Activated naive CD8-positive, alpha-beta T cell treated with anti-CD3 and anti-CD28 coated beads for 36 hours (primary cell): Measurements from ENCODE around the gene AREL1. TPM values are rescaled to one million over a fixed set of nuclear protein-coding genes. Genes with fewer than 3 reads are reported as not detected.

ENCODE experiments used
- DNase-seq: peaks from one replicate; pipeline ENCODE4 v3.0.0; 2021
- H3K27ac Mint-ChIP-seq: one replicate; pipeline ENCODE4 v1.8.0; 2022; ENCODE audit warnings: mild to moderate bottlenecking, moderate library complexity, mixed read lengths
- H3K27me3 Mint-ChIP-seq: one replicate; pipeline ENCODE4 v1.8.0; 2022; ENCODE audit warnings: mild to moderate bottlenecking, mixed read lengths
- H3K36me3 Mint-ChIP-seq: one replicate; pipeline ENCODE4 v1.8.0; 2021; ENCODE audit warnings: mild to moderate bottlenecking, mixed read lengths
- H3K4me1 Mint-ChIP-seq: one replicate; pipeline ENCODE4 v1.8.0; 2021; ENCODE audit warnings: mixed read lengths
- H3K4me3 Mint-ChIP-seq: one replicate; pipeline ENCODE4 v1.8.0; 2022; ENCODE audit warnings: mild to moderate bottlenecking, moderate library complexity, mixed read lengths
- H3K9me3 Mint-ChIP-seq: one replicate; pipeline ENCODE4 v1.8.0; 2022; ENCODE audit warnings: mixed read lengths
- total RNA-seq, 2 experiments: library from RNA; stranded (reverse); gene quantifications; one replicate each; pipeline ENCODE4 v1.2.3, GENCODE V29; 2021

Gene AREL1
- total RNA-seq, 2 experiments from 2014 or later = 29.9 to 37.7 TPM

GRCh38 chr14:74683406-74683805 lies 29.5 kb downstream of the AREL1 start:
- peak overlapping the region; percentile 13 for H3K27ac Mint-ChIP-seq
- DNase-seq = no peak
- peaks cover 28% of the 10 kb centered on the region for H3K4me1 Mint-ChIP-seq
- no peaks in the 10 kb centered on the region for H3K9me3 Mint-ChIP-seq
- peaks cover 23% of the 10 kb centered on the region for H3K36me3 Mint-ChIP-seq
- H3K27me3 Mint-ChIP-seq = no peaks in the 10 kb centered on the region
- H3K4me3 Mint-ChIP-seq = no peak overlapping the region

DNA sequence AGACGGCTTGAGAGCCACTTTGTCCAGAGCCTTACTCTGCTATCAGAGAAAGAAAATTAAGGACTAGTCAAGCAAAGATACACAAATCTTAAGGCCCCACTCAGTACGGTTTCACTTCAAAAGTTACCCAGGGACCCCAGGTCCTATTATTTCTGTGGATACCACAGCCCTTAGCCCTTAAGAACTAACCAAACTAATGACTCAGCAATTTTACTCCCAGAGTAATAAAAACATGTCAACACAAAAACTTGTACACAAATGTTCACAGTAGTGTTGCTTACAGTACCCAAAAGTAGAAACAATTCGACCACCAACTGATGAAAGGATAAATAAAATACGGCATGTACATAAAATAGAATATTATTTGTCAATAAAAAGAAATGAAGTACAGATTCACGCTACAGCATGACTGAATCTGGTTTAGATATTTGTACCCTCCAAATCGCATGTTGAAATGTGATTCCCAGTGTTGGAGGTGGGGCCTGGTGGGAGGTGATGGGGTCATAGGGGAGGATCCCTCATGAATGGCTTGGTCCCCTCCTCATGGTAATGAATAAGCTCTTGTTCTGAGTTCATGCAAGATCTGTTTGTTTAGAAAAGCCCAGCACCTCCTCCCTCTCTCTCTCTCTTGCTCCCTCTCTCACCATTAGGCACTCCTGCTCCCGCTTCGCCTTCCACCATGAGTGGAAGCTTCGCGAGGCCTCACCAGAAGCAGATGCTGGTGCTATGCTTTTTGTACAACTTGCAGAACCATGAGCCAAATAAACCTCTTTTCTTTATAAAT lies 30.5 kb downstream of the AREL1 start:
- Mint-ChIP-seq H3K27me3 (no peaks in the 10 kb centered on the region), H3K4me1 (peaks cover 28% of the 10 kb centered on the region), H3K27ac (no peak overlapping the region), H3K9me3 (no peaks in the 10 kb centered on the region), H3K4me3 (no peak overlapping the region), H3K36me3 (peaks cover 23% of the 10 kb centered on the region)
- DNase-seq = no peak

DNA sequence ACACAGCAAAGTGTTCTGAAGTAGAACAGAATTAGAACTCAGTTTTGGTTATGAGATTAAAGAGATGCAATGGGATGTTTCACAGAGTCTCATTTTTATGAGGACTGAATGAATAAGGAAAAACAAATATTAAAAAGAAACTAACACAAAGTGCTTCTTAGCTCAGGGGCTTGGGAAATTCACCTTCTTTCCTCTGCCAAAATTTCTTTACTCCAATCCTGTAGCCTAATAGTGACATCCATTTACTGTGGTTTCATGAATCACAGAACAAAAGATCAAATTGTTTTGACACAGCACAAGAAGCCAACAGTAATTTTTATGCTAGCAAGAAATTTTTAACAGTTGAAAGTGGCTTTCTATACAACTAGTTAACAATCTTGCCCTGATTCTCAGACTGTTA lies 37.7 kb downstream of the AREL1 start:
- peaks cover 2% of the 10 kb centered on the region for H3K4me1 Mint-ChIP-seq
- H3K9me3 Mint-ChIP-seq = no peaks in the 10 kb centered on the region
- no peak for DNase-seq
- no peaks in the 10 kb centered on the region for H3K27me3 Mint-ChIP-seq
- no peak overlapping the region for H3K27ac Mint-ChIP-seq
- peaks cover 4% of the 10 kb centered on the region for H3K36me3 Mint-ChIP-seq
- H3K4me3 Mint-ChIP-seq = no peak overlapping the region

DNA sequence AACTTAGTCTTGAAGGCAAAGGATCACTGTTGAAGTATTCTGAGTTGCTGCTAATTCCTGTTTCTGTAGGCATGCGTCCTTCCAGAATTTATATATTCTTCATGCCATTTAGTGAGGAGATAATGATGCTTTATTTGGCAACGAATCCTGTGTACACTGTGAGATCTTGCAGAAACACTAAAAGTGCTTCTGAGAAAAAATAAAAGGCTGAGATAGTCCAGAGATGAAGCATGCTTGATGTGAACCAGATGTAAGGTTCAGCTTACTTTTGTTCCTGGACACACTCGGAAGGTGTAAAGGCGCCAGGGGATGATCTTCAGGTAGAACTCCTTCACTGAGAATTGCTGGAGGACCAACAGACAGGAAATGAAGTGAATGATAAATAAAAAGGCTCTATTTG lies 39.1 kb downstream of the AREL1 start:
- Mint-ChIP-seq H3K4me1 (peaks cover 2% of the 10 kb centered on the region), H3K27me3 (no peaks in the 10 kb centered on the region), H3K27ac (no peak overlapping the region), H3K36me3 (peaks cover 7% of the 10 kb centered on the region), H3K4me3 (no peak overlapping the region), H3K9me3 (no peaks in the 10 kb centered on the region)
- no peak for DNase-seq

DNA sequence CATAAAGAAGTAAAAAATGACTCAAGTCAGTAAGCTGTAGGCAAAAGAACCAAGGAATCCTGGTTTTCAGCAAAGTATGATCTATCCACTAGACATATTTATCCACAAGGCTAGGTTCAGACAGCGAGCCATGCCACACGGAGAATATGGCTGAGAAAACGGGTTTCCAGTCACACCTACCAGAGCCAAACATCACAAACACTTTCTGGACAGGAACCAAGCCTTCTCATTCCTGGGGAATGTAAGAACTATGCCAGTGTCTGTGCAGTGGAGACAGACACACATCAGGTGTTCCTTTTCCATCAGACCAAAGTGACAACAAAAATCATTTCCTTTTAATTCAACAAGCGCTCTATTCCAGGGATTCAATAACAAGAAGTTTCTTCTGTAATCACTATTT lies 41.1 kb downstream of the AREL1 start:
- no peak for DNase-seq
- Mint-ChIP-seq H3K27me3 (no peaks in the 10 kb centered on the region), H3K4me1 (peaks cover 10% of the 10 kb centered on the region), H3K27ac (no peak overlapping the region), H3K36me3 (peaks cover 16% of the 10 kb centered on the region), H3K9me3 (no peaks in the 10 kb centered on the region), H3K4me3 (no peak overlapping the region)

DNA sequence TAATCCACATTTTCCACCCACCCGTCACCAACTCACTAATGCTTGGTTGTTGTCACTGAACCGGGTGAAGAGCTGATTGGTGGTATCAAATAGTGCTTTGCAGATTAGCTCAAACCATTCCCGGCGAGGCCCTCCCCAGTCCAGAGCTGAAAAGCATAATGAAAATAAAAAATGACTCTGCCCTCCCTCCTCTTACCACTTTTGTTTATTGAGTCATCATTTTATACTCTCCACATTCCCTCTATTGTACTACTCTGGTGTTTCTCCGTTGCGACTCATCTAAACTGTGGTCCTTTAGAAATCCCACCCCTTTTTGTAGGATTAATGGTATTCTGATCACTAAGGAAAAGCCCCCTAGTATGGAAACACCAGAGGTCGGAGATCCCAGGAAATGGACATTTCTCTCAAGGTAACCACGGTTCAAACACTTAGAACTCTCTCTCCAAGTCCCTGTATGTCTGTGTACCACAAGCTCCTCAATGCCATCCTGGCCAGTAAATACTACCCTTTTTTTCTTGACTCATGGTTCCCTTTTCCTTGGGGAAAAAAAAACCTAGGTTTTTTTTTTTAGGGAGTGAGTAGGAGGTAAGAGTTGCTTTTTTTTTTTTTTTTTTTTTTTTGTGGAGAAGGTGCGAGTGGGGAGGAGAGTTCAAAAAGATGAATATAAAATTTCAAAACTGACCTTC lies 42.0 kb downstream of the AREL1 start:
- H3K27ac Mint-ChIP-seq = no peak overlapping the region
- no peak overlapping the region for H3K4me3 Mint-ChIP-seq
- peaks cover 19% of the 10 kb centered on the region for H3K36me3 Mint-ChIP-seq
- no peak for DNase-seq
- H3K9me3 Mint-ChIP-seq = no peaks in the 10 kb centered on the region
- peaks cover 10% of the 10 kb centered on the region for H3K4me1 Mint-ChIP-seq
- no peaks in the 10 kb centered on the region for H3K27me3 Mint-ChIP-seq

DNA sequence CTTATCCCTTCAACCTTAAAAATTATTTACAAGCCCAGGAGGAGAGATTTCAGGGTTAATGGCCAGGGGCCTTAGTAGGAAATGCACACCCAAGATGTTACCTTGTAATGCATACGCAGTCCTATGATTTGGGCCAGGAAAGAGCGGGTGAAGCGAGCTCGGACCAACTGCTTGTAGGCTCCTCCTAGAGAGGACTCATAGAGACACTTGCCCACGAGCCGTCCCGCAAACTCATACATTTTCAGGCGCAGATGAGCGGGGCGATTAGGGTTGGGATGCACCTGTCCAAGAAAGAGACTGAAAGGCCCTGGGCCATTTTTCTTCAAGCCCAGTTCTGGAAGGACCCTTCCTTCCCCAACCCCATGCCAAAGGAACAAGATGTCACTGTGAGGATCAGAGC lies 43.0 kb downstream of the AREL1 start:
- Mint-ChIP-seq H3K9me3 (no peaks in the 10 kb centered on the region), H3K4me1 (peaks cover 8% of the 10 kb centered on the region), H3K27me3 (no peaks in the 10 kb centered on the region), H3K36me3 (peaks cover 15% of the 10 kb centered on the region), H3K27ac (no peak overlapping the region), H3K4me3 (no peak overlapping the region)
- DNase-seq = no peak

DNA sequence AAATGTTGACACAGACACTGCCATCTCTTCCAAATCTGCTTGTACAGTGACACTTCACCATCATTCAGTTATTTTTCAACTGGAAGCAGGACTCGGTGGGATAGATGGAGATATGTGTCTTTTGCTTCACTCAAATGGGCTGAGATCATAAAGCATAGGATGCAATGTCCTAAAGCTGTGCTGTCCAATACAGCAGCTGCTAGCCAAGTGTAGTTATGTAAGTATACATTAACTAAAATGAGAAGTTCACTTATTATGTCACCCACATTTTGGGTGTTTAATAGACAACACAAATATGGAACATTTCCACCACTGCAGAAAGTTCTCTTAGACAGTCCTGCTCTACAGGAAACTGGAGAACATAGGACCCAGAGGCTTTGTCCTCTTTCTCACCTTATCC lies 43.6 kb downstream of the AREL1 start:
- peaks cover 17% of the 10 kb centered on the region for H3K36me3 Mint-ChIP-seq
- no peak overlapping the region for H3K4me3 Mint-ChIP-seq
- DNase-seq = no peak
- H3K9me3 Mint-ChIP-seq = no peaks in the 10 kb centered on the region
- peaks cover 8% of the 10 kb centered on the region for H3K4me1 Mint-ChIP-seq
- H3K27me3 Mint-ChIP-seq = no peaks in the 10 kb centered on the region
- H3K27ac Mint-ChIP-seq = no peak overlapping the region

- DNase-seq = no peak
- Mint-ChIP-seq H3K4me3 (no peak overlapping the region), H3K27ac (peak overlapping the region; percentile 59), H3K36me3 (peaks cover 17% of the 10 kb centered on the region), H3K4me1 (peaks cover 8% of the 10 kb centered on the region), H3K27me3 (no peaks in the 10 kb centered on the region), H3K9me3 (no peaks in the 10 kb centered on the region)
Observed at GRCh38 chr14:74667758-74668157, 45.1 kb downstream of the AREL1 start.

GRCh38 chr14:74664717-74665116 lies 48.2 kb downstream of the AREL1 start:
- no peaks in the 10 kb centered on the region for H3K9me3 Mint-ChIP-seq

DNA sequence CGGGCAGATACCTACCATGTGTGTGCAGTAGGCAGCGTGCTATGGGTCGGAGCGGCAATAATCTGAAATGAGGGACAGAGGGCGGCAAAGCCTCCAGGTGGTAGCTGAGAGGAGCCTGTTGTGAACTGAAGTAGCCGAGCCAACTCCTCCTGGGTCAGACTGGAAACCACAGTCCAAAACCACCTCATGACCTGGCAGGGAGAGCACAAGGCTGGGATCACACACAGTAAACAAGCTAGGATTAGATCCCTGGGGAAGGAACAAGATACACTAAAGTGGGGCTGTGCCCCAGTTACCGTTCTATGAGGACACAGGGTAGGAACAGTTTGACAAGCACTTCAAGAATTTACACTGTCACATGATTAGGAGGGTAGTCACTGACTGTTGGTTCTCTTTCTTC lies 49.0 kb downstream of the AREL1 start:
- H3K36me3 Mint-ChIP-seq = peaks cover 21% of the 10 kb centered on the region

More at GRCh38 chr14:74664717-74665116, 48.2 kb downstream of the AREL1 start:
- Mint-ChIP-seq H3K36me3 (peaks cover 24% of the 10 kb centered on the region), H3K27me3 (no peaks in the 10 kb centered on the region), H3K4me1 (peaks cover 8% of the 10 kb centered on the region), H3K4me3 (no peak overlapping the region), H3K27ac (peak overlapping the region; percentile 44)
- no peak for DNase-seq

GRCh38 chr14:74661726-74662450 lies 51.0 kb downstream of the AREL1 start:
- H3K4me1 Mint-ChIP-seq = peaks cover 3% of the 10 kb centered on the region
- H3K27me3 Mint-ChIP-seq = no peaks in the 10 kb centered on the region
- H3K9me3 Mint-ChIP-seq = no peaks in the 10 kb centered on the region
- no peak overlapping the region for H3K27ac Mint-ChIP-seq
- no peak overlapping the region for H3K4me3 Mint-ChIP-seq
- DNase-seq = no peak
- H3K36me3 Mint-ChIP-seq = peaks cover 16% of the 10 kb centered on the region

More for the DNA sequence above, 49.0 kb downstream of the AREL1 start:
- no peaks in the 10 kb centered on the region for H3K27me3 Mint-ChIP-seq
- H3K27ac Mint-ChIP-seq = no peak overlapping the region
- no peaks in the 10 kb centered on the region for H3K9me3 Mint-ChIP-seq
- peaks cover 8% of the 10 kb centered on the region for H3K4me1 Mint-ChIP-seq
- H3K4me3 Mint-ChIP-seq = no peak overlapping the region
- no peak for DNase-seq

GRCh38 chr14:74660863-74661262 lies 52.0 kb downstream of the AREL1 start:
- Mint-ChIP-seq H3K4me1 (peaks cover 3% of the 10 kb centered on the region), H3K27ac (no peak overlapping the region), H3K36me3 (peaks cover 13% of the 10 kb centered on the region), H3K4me3 (no peak overlapping the region), H3K9me3 (no peaks in the 10 kb centered on the region), H3K27me3 (no peaks in the 10 kb centered on the region)
- DNase-seq = no peak

- H3K27ac Mint-ChIP-seq = no peak overlapping the region
- DNase-seq = no peak
- H3K36me3 Mint-ChIP-seq = peaks cover 13% of the 10 kb centered on the region
- no peaks in the 10 kb centered on the region for H3K9me3 Mint-ChIP-seq
- no peaks in the 10 kb centered on the region for H3K27me3 Mint-ChIP-seq
- peaks cover 3% of the 10 kb centered on the region for H3K4me1 Mint-ChIP-seq
- no peak overlapping the region for H3K4me3 Mint-ChIP-seq
Observed at GRCh38 chr14:74660167-74660566, 52.7 kb downstream of the AREL1 start.

GRCh38 chr14:74658535-74659131 lies 54.2 kb downstream of the AREL1 start:
- Mint-ChIP-seq H3K27me3 (no peaks in the 10 kb centered on the region), H3K4me3 (no peak overlapping the region), H3K36me3 (peaks cover 10% of the 10 kb centered on the region), H3K27ac (no peak overlapping the region), H3K9me3 (no peaks in the 10 kb centered on the region), H3K4me1 (peaks cover 8% of the 10 kb centered on the region)
- DNase-seq = no peak
